Ovary (tissue), 3 donors: ENCODE results near the gene RAB8A.

Source experiments
- CTCF ChIP-seq, 3 donors: fragments of 450-650 bp in 2 of 3; fragments of 200-600 bp in 1 of 3; IDR thresholded peaks; one replicate each; pipeline versions ENCODE4 v1.5.1 to v1.8.0; 2016 to 2022; ENCODE audit warnings: antibody characterized with exemption in 3 of 3, mild to moderate bottlenecking in 1 of 3
- POLR2A ChIP-seq: fragments of 450-650 bp; IDR thresholded peaks from one replicate; pipeline ENCODE4 v1.6.1; 2017; ENCODE audit warnings: antibody characterized with exemption, mild to moderate bottlenecking, moderate library complexity
- donor health status: DM: no; HTN: no; CAD: no.

- TF ChIP-seq POLR2A (no peak), CTCF (IDR thresholded peaks at IDR 0.05) (no peak)
Measured at GRCh38 chr19:16064209-16064889, 47.3 kb upstream of the RAB8A start.
